Measurements from ENCODE around the gene THAP12.
"Not testable (repeated sequence)": the region's sequence is repeated elsewhere in the genome, so short reads cannot be mapped to it uniquely, and the experiment has no call there.

DNA sequence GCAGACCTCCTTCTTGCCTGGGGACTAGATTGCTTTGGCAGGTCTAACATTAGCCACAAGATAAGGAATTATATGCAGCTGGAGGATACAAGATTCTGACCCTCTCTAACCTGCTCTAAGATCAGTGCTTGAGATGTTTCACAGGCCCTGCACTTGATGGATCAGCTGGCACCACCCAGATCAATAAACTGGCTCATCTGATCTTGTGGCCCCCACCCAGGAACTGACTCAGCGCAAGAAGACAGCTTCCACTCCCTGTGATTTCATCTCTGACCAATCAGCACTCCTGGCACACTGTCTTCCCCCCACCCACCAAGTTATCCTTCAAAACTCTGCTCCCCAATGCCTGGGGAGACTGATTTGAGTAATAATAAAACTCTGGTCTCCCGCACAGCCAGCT is 57.6 kb downstream of the THAP12 start:
- TF ChIP-seq ZNF138 (CRISPR knock-in tag; conservative IDR thresholded peaks at IDR 0.05); ZNF232 (CRISPR knock-in tag; IDR thresholded peaks at IDR 0.05); GRHL2 (CRISPR knock-in tag; IDR thresholded peaks at IDR 0.05; ENCODE audit: insufficient replicate concordance, severe bottlenecking); NR3C1 (CRISPR knock-in tag; conservative IDR thresholded peaks at IDR 0.05; ENCODE audit: low read depth); ETV6 (CRISPR knock-in tag; IDR thresholded peaks at IDR 0.05): not testable (repeated sequence)
- TF ChIP-seq, protein P1, sequence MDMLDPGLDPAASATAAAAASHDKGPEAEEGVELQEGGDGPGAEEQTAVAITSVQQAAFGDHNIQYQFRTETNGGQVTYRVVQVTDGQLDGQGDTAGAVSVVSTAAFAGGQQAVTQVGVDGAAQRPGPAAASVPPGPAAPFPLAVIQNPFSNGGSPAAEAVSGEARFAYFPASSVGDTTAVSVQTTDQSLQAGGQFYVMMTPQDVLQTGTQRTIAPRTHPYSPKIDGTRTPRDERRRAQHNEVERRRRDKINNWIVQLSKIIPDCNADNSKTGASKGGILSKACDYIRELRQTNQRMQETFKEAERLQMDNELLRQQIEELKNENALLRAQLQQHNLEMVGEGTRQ (CRISPR knock-in tag; IDR thresholded peaks at IDR 0.05): not testable (repeated sequence)
- TF ChIP-seq, protein P2, sequence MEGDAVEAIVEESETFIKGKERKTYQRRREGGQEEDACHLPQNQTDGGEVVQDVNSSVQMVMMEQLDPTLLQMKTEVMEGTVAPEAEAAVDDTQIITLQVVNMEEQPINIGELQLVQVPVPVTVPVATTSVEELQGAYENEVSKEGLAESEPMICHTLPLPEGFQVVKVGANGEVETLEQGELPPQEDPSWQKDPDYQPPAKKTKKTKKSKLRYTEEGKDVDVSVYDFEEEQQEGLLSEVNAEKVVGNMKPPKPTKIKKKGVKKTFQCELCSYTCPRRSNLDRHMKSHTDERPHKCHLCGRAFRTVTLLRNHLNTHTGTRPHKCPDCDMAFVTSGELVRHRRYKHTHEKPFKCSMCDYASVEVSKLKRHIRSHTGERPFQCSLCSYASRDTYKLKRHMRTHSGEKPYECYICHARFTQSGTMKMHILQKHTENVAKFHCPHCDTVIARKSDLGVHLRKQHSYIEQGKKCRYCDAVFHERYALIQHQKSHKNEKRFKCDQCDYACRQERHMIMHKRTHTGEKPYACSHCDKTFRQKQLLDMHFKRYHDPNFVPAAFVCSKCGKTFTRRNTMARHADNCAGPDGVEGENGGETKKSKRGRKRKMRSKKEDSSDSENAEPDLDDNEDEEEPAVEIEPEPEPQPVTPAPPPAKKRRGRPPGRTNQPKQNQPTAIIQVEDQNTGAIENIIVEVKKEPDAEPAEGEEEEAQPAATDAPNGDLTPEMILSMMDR (IDR thresholded peaks at IDR 0.05): not testable (repeated sequence)
- TF ChIP-seq, protein P3, sequence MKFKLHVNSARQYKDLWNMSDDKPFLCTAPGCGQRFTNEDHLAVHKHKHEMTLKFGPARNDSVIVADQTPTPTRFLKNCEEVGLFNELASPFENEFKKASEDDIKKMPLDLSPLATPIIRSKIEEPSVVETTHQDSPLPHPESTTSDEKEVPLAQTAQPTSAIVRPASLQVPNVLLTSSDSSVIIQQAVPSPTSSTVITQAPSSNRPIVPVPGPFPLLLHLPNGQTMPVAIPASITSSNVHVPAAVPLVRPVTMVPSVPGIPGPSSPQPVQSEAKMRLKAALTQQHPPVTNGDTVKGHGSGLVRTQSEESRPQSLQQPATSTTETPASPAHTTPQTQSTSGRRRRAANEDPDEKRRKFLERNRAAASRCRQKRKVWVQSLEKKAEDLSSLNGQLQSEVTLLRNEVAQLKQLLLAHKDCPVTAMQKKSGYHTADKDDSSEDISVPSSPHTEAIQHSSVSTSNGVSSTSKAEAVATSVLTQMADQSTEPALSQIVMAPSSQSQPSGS (CRISPR knock-in tag; IDR thresholded peaks at IDR 0.05; ENCODE audit: borderline replicate concordance, low read depth): not testable (repeated sequence)
